GM19238 (cell line): ENCODE results near the gene SLC7A1.
A peak's percentile ranks its signal among the peaks of the same experiment; 100 is the strongest.

Source experiments
- DNase-seq: peaks from one replicate; pipeline ENCODE4 v3.0.0; 2011; ENCODE audit warnings: low spot score; ENCODE audit not compliant: insufficient read length

The SLC7A1 gene

DNA sequence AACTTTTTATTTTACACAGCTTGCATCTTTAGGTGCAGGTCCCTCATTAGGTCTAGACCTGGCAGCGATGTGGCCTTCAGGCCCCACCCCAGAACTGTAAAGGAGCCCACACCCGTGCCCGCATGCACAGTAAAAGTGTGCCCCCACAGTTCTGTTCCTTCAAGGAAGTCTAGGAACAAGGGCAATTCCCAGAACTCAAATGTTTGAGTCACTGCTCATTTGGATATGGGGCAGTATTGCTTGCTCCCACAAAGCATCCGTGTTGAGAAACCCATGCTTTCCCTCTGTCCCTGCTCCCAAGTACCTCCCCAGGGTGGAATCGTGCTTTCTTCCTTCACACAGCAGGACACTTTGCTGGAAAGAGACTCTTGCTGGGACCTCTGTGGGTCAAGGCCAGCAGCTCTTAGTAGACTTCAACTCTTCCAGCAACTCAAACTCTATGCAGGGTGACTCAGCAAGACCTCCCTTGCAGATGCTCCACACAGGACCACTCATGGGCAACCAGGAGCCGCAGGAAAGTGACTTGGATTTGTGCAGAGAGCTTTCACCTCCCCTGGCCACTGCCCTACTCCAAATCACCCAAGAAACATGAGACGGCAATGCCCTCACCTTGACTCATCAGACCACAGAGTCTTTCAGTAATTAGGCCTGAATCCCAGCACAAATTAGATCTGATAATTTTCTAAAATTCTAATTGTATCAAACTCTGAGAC lies 12.3 kb downstream of the SLC7A1 start:
- DNase-seq, result no peak

DNA sequence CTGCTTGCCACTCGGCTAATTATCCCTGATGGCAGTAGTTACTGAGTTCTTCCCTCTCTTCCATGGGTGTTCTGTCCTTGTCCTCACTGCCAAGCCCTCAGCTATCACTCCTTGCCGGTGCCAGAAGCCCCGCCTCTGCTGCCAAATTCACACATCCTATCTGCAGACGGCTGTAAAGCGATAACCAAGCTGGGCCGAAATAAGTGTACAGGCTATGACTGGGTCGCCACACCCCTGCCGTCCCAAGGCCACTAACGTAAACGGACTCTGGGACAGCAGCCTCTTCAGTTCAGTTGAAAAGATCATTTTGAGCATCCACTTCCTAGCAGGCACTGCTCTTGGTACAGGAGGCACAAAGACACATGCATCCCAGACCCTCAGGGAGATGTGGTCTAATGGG lies 13.3 kb downstream of the SLC7A1 start:
- no peak for DNase-seq

DNA sequence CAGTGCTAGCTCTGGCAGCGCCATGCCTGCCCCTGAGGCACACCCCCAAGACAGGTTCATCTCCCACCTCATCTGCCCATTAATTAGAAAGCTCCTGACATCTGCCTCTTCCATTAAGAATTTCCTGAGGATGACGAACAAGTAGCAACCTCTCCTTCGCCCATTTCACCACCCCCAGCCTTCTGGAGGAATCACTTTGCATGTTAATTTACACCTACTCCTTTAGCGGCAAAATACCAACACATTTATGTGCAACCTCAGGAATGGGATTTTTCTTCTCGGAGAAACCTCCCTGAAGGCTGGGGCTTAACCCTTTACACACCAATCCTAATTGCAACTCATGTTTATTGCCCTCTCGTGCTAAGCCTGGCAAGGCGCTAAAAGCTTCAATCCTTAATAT lies 13.8 kb downstream of the SLC7A1 start:
- DNase-seq, result no peak

- no peak for DNase-seq
Measured at GRCh38 chr13:29579094-29579493, 16.4 kb downstream of the SLC7A1 start.

DNA sequence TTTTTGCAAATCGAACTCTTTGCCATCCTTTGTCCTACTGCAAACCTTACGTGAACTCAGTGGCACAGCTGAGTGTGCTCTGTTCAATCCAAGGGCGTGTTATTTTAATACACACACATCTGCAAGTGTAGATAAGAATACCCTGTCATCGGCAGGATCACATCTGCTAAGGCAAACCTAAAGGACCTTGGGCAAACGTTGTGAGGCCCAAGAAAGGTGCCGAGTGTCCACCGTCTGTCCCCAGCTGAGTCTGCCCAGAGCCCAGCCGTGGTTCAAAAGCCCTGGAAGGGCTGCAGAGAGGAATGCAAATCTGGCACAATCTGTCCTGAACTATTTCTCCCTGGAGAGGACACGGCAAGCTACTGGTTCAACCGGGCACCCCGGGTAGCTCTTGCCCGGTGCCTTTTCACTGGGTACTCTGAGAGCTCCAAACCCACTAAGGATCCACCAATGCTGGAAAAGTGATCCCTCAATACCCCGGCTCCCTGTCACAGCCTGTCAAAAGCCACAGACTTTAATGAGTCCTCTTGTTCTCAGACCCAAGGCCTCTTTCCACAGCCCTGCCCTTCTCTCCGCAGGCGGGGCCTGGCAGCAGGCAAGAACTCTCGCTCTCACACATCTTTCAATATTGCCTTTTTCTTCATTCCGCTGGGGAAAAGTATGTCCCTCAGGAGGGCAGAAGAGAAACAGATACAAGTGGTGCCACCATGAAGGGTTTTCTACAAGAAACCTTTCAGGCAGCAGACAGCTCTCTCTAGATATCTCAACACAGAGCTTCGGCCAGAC lies 17.0 kb downstream of the SLC7A1 start:
- DNase-seq, result no peak

- DNase-seq, result no peak
Measured at GRCh38 chr13:29577136-29578051, 18.1 kb downstream of the SLC7A1 start.

DNA sequence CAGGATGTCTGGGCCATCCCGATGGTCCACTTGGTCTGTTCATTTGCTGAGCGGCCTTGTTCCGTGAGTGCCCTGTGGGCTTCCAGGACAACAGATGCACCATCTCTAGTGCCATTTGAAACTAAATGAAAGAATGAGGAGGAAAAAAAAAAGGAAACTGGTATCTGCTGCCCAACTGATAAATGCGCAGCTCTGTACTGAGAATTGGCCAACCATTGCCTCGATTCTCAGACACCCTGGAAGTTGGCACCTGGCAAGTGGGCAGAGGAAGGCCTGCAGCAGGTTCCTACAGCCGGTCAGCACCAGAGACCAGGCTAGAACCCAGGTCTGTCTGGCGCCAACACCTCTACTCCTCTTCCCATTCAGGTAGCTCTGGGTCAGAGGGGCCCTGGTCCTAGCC lies 18.9 kb downstream of the SLC7A1 start:
- DNase-seq, result no peak

GRCh38 chr13:29575098-29575497 lies 20.4 kb downstream of the SLC7A1 start:
- DNase-seq, result no peak

- DNase-seq, result peak; percentile 14
Measured at GRCh38 chr13:29573190-29573589, 22.3 kb downstream of the SLC7A1 start.

DNA sequence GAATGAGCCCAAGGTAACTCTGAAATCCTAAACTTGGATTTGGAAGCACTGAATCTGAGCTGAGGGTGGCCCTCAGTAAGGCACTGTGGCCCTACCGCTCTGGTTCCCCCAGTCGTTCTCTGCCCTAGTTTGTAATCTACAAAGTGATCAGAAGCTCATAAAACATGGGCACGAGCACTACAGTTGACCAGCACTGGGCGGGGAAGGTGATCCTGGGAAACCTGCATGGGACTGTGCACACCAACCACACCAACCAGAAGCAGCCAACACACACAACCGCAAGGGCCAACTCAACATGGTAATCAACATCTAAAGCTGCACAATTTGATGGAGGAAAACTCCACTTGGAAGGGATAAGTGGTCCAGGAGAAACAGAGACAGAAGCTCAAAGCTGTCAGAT lies 22.9 kb downstream of the SLC7A1 start:
- no peak for DNase-seq

DNA sequence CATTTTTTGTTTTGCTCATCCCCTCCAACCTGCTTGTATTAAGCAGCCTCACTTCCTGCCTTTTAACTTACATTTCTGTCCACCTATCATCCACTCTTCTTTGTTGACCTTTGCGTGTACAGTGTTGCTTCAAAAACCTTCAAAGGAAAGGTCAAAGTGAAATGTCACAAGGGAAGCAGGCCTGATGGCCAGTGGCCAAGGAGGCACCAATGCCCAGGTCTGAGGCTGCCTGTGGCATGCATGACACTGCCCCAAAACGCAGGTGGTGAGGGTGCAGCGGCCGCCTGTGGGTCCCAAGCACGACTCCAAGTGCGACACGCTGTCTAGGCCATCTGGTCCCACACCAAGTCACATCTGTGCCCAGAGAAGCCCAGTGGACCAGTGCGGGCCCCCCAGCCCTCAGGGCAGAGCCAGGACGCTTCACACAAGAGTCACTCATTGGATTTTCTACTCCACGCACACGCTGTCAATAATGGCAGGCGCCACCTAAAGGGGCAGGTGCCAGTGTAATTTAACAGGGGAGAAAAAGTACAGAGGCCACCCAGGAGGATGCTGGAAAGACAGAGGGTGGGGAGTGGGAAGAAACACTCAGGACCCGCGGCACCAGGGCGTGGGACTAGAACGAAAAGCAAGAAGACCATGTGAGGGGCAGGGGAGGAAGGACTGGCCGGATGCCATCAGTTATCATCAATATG lies 23.5 kb downstream of the SLC7A1 start:
- DNase-seq, result no peak

DNA sequence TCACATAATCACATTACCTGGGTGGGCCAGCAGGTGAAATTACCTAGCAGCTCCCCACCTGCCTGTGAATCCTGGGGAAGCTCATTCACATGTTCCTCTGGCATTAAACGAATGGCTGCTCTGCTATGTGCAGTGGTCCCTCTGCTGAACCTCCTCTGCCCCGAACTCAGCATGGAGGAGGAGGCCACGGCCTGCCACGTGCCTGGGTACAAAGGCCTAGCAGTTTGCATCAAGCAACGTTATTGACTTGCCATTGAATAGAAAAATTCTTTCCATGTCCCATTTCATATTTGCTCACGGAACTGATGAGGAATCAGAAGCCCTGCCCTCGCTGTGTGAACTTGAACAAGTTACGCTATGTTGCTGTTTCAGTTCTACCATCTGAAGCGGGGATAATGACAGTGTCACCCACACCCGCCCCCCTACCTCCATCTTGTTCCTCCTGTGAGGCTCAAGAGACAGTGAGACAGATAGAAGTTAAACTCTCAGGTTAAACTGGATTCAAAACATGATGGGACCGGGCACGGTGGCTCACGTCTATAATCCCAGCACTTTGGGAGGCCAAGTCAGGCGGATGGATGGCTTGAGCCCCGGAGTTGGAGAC lies 25.3 kb downstream of the SLC7A1 start:
- no peak for DNase-seq

DNA sequence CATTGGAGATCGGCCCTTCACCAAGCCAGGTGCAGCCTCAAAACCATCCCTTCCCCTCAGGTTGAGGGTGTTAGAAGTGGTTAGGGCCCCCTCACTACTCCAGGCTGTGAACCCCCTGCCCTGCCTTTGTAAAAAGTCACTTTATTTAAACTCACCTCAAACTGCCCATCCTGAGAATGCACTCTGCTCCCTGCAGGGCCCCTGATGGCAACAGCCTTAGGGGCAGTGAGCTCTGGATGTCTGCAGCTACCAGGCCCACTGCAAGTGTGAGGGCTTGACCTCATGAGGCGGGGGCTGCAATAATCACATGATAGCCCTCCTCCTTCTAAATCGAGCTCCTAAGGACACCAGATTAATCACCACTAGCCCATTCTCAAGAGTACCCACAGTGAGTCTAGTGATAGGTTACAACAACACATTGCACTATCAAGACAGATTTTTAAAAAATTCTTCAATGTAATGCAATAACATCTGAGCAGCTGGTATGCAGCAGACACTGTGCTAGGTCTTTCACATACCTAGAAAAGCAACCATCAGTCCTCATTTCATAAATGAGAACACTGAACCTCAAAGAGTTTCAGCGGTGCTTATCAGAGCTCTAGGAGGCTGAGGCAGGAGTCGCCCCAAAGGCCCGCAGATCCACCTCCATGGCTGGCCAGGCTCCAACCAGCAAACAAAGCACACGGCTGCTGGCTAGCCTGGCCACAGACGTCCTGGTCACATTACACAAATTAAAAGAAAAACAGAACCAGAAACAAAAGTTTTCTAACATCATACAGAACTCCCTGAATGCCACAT lies 26.0 kb downstream of the SLC7A1 start:
- DNase-seq, result no peak

GRCh38 chr13:29568731-29569130 lies 26.8 kb downstream of the SLC7A1 start:
- no peak for DNase-seq

DNA sequence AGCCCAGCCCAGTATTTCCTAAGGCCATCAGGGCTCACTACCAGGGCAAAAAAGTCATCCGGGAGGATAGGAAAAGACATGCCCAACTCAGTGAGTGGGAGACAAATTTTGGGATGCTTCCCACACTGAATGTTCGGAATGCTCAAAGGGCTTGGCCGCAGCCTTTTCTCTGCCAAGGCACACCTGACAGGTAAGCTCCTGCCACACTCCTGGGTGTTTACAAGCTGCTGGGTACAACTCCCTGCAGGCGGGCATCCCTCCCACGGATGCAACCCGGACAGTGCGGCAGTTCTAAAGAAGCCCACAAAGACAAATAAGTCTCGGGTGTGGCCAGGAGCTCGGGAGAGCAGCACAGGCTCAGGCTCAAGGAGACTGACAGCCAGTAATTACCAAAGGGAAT lies 28.1 kb downstream of the SLC7A1 start:
- no peak for DNase-seq

- DNase-seq, result no peak
Measured at GRCh38 chr13:29566206-29566605, 29.3 kb downstream of the SLC7A1 start.

DNA sequence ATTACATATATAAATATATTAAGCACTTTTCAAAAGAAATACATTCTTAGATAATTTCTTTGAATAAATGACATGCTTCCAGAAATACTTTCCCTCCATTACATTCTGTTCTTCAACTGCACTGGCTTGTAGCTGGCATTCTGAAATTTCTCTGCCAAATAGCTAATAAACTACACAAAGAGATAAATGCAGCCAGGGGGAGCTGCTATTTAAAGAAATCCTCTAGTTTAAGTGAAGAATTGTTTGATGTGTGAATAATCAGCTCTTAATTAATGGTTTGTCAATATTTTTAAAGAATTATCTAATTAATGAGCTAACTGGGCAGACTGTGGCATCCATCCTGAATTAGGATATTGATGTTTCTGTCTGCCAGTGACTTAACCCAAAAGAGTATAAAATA lies 30.7 kb downstream of the SLC7A1 start:
- DNase-seq, result no peak

DNA sequence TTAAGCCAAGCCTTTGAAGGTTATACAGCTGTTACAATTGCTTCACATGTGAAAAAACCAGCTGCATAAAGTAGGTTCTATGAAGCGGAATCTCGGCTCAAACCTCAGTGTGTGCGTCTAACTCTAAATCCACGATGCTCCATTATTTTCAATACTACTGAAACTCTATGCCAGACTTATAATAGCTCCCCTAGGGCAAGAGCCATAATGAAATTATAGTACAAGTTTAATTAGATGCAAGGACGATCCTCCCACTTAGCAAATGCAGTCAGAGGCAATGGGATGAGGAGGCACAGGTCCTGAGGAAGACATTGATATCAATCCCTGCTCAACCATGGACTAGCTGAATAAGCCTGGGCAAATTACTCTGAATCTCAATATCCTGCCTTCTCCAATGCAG lies 31.1 kb downstream of the SLC7A1 start:
- no peak for DNase-seq

DNA sequence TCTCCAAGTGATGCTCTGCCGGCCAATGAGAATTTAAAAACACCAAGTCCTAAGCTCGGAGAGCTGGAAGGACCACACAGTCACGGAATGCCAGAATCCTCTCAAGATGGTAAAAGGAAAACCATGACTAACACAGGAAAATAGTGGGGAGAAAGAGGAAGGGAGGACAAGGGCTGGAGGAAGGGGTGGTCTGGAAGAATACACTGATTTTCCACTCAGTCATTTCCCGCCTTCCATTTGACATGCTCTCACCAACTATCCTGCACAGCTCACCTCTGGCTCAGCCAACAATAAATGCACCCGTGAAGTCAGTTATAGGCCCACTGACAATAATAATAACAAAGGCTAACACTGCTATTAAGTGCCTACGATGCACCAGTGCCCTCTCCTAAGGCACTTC lies 31.5 kb downstream of the SLC7A1 start:
- DNase-seq, result no peak

DNA sequence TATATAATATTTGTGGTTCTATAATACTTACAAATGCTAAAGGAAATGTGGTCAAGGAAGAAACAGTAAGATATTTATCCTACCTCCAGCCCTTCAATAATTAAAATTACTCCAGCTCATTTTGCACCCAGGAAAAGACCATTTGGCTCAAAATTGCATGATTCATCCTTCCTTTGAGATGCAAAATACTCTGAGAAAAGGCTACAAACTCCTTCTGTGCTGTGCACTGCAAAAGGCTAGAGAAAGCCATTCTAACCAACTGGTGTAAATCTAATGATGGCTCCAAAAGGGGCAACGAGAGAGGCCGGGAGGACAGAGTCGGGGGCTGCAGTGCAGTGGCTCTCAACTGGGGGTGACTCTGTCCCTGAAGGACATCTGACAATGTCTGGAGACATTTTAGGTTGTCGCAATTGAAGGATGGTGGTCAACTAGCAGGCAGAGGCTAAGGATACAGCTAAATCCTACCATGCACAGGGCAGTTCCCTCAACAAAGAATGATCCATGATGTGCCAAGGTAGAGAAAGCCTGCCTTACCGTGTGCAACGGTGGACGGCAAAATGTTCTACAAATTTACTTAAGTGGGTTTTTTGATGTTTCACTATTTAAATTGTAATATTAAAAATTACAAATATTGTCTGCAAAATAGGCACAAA lies 32.6 kb downstream of the SLC7A1 start:
- no peak for DNase-seq
